GM12891 (cell line): ENCODE measurements around the gene TMEM115.
A peak's percentile ranks its signal among the peaks of the same experiment; 100 is the strongest.

ENCODE experiments used
- POLR2A ChIP-seq: IDR thresholded peaks from 2 replicates; pipeline ENCODE4 v1.6.1; 2011; ENCODE audit warnings: low read depth, low read length, control low read depth
- POLR2AphosphoS5 ChIP-seq: IDR thresholded peaks from 2 replicates; pipeline ENCODE4 v1.6.1; 2011; ENCODE audit warnings: low read depth, low read length, control low read depth
- SPI1 ChIP-seq: IDR thresholded peaks from 2 replicates; pipeline ENCODE4 v1.6.1; 2011; ENCODE audit warnings: low read depth, low read length, control low read depth
- TAF1 ChIP-seq: IDR thresholded peaks from 2 replicates; pipeline ENCODE4 v1.6.1; 2011; ENCODE audit warnings: low read depth, low read length, control low read depth

- peak; percentile 42 for TF ChIP-seq SPI1
- no peak for TF ChIP-seq TAF1
- no peak for TF ChIP-seq POLR2AphosphoS5
- no peak for TF ChIP-seq POLR2A
Observed at GRCh38 chr3:50338965-50339364, 20.4 kb downstream of the TMEM115 start.
